ENCODE results near the gene METTL4.

Gene METTL4

DNA sequence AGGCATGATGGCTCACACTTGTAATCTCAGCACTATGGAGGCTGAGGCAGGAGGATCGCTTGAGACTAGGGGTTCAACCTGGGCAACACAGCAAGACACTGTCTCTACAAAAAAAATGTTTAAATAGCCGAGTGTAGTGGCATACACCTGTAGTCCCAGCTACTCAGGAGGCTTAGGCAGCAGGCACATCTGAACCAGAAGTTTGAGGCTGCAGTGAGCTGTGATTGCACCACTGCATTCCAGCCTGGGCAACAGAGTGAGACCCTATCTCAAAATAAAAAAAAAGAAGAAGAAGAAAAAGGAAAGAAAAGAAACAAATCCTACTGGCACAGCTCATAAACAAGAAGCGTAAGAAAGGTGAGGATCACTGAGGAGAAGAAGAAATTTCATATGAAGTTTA, 19.9 kb downstream of the METTL4 start:
- DNase-seq (ENCODE audit: low read depth in 1 of 2, low spot score in 1 of 2), result no peak
- no peak for TF ChIP-seq GABPA (IDR thresholded peaks at IDR 0.05; ENCODE audit: low read depth)
- no peak for TF ChIP-seq POLR2AphosphoS5 (IDR thresholded peaks at IDR 0.05; ENCODE audit: low read depth)
- TF ChIP-seq, protein P1, sequence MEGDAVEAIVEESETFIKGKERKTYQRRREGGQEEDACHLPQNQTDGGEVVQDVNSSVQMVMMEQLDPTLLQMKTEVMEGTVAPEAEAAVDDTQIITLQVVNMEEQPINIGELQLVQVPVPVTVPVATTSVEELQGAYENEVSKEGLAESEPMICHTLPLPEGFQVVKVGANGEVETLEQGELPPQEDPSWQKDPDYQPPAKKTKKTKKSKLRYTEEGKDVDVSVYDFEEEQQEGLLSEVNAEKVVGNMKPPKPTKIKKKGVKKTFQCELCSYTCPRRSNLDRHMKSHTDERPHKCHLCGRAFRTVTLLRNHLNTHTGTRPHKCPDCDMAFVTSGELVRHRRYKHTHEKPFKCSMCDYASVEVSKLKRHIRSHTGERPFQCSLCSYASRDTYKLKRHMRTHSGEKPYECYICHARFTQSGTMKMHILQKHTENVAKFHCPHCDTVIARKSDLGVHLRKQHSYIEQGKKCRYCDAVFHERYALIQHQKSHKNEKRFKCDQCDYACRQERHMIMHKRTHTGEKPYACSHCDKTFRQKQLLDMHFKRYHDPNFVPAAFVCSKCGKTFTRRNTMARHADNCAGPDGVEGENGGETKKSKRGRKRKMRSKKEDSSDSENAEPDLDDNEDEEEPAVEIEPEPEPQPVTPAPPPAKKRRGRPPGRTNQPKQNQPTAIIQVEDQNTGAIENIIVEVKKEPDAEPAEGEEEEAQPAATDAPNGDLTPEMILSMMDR (IDR thresholded peaks at IDR 0.05; ENCODE audit: insufficient read depth, low read length), result no peak
- no peak for TF ChIP-seq SPI1 (IDR thresholded peaks at IDR 0.05; ENCODE audit: borderline replicate concordance, low read depth)
- TF ChIP-seq, protein P2, sequence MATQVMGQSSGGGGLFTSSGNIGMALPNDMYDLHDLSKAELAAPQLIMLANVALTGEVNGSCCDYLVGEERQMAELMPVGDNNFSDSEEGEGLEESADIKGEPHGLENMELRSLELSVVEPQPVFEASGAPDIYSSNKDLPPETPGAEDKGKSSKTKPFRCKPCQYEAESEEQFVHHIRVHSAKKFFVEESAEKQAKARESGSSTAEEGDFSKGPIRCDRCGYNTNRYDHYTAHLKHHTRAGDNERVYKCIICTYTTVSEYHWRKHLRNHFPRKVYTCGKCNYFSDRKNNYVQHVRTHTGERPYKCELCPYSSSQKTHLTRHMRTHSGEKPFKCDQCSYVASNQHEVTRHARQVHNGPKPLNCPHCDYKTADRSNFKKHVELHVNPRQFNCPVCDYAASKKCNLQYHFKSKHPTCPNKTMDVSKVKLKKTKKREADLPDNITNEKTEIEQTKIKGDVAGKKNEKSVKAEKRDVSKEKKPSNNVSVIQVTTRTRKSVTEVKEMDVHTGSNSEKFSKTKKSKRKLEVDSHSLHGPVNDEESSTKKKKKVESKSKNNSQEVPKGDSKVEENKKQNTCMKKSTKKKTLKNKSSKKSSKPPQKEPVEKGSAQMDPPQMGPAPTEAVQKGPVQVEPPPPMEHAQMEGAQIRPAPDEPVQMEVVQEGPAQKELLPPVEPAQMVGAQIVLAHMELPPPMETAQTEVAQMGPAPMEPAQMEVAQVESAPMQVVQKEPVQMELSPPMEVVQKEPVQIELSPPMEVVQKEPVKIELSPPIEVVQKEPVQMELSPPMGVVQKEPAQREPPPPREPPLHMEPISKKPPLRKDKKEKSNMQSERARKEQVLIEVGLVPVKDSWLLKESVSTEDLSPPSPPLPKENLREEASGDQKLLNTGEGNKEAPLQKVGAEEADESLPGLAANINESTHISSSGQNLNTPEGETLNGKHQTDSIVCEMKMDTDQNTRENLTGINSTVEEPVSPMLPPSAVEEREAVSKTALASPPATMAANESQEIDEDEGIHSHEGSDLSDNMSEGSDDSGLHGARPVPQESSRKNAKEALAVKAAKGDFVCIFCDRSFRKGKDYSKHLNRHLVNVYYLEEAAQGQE (IDR thresholded peaks at IDR 0.05; ENCODE audit: insufficient replicate concordance, low read depth), result no peak
- Histone ChIP-seq H3K27me3 (ENCODE audit: insufficient read depth, poor library complexity, severe bottlenecking) (no peaks in the 10 kb centered on the region), H3K27ac (replicated peaks) (no peak overlapping the region), H3K4me3 (replicated peaks; ENCODE audit: insufficient read depth, low read length) (no peak overlapping the region)

DNA sequence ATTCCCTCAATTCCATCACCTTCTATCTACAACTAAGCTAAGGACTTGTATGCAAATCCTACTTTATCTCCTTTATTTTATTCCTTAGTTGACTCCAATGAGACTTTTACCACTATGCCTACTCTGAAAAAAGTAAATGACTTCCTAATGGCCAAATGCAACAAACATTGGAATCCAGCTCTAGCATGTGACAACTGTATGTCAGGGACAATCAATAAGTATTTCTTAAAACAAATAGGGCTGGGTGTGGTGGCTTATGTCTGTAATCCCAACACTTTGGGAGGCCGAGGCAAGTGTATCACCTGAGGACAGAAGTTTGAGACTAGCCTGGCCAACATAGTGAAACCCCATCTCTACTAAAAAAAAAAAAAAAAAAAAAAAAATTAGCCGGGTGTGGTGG, 21.8 kb downstream of the METTL4 start:
- H3K4me3 ChIP-seq (replicated peaks; ENCODE audit: insufficient read depth, low read length), result no peak overlapping the region
- DNase-seq (ENCODE audit: low read depth in 1 of 2, low spot score in 1 of 2), result no peak
- H3K27ac ChIP-seq (replicated peaks), result no peak overlapping the region
- no peaks in the 10 kb centered on the region for H3K27me3 ChIP-seq (ENCODE audit: insufficient read depth, poor library complexity, severe bottlenecking)
- TF ChIP-seq SPI1 (IDR thresholded peaks at IDR 0.05; ENCODE audit: borderline replicate concordance, low read depth) (no peak), GABPA (IDR thresholded peaks at IDR 0.05; ENCODE audit: low read depth) (no peak), POLR2AphosphoS5 (IDR thresholded peaks at IDR 0.05; ENCODE audit: low read depth) (no peak)
- TF ChIP-seq, protein P1 (IDR thresholded peaks at IDR 0.05; ENCODE audit: insufficient read depth, low read length), result no peak
- TF ChIP-seq, protein P2 (IDR thresholded peaks at IDR 0.05; ENCODE audit: insufficient replicate concordance, low read depth), result no peak

DNA sequence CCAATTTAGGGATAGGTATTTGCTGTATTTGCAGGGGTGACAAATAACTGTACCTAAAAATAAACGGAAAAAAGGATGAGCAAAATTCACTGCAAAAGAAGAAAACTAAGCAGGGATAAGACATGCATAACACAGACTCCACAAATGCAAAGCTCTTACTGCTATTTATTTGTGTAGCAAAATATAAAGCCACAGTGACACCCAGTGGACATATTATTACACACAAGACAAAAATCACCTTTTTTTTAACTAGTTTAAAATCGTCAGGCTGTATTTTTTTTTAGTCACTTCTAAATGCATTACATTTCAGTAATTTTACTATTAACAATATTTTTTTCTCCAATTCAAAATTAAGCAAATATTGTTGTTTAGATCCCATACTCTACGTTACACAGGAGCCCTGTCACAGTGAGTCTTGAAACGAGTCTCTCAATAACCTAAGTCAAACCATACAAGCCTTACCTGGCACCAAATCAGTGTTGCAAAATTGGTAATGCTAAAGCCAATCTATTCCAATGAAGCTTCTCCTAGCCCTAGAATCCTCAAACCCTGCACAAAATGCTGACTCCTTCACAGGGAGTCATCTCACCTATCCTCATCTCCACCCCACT, 23.7 kb downstream of the METTL4 start:
- Histone ChIP-seq H3K4me3 (replicated peaks; ENCODE audit: insufficient read depth, low read length) (no peak overlapping the region), H3K27ac (replicated peaks) (no peak overlapping the region), H3K27me3 (ENCODE audit: insufficient read depth, poor library complexity, severe bottlenecking) (no peaks in the 10 kb centered on the region)
- peak; percentile 32 to 43 for DNase-seq (ENCODE audit: low read depth in 1 of 2, low spot score in 1 of 2)
- TF ChIP-seq SPI1 (IDR thresholded peaks at IDR 0.05; ENCODE audit: borderline replicate concordance, low read depth), result no peak
- TF ChIP-seq POLR2AphosphoS5 (IDR thresholded peaks at IDR 0.05; ENCODE audit: low read depth), result no peak
- TF ChIP-seq, protein P1 (IDR thresholded peaks at IDR 0.05; ENCODE audit: insufficient read depth, low read length), result peak; percentile 23

DNA sequence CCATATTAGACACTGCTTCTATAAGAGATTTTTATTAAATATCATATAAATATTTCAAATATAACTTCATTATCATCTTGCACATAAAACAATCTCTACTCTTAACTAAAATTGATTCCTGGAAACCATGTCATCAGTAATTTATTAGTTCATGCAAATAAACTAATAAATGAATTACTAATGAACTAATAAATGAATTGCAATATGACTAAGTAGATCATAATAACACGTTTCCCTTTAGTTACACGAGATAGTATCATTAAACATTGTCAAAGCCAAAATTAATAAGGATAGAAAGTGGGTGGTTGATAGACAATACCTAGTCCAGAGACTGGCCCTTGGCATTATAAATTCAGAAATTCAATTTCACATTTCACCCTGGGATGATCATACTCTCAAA, 26.1 kb downstream of the METTL4 start:
- Histone ChIP-seq H3K27ac (replicated peaks) (no peak overlapping the region), H3K4me3 (replicated peaks; ENCODE audit: insufficient read depth, low read length) (no peak overlapping the region), H3K27me3 (ENCODE audit: insufficient read depth, poor library complexity, severe bottlenecking) (no peaks in the 10 kb centered on the region)
- TF ChIP-seq, protein P2 (IDR thresholded peaks at IDR 0.05; ENCODE audit: insufficient replicate concordance, low read depth), result no peak
- no peak for TF ChIP-seq POLR2AphosphoS5 (IDR thresholded peaks at IDR 0.05; ENCODE audit: low read depth)
- no peak for TF ChIP-seq SPI1 (IDR thresholded peaks at IDR 0.05; ENCODE audit: borderline replicate concordance, low read depth)
- TF ChIP-seq, protein P1 (IDR thresholded peaks at IDR 0.05; ENCODE audit: insufficient read depth, low read length), result no peak
- TF ChIP-seq GABPA (IDR thresholded peaks at IDR 0.05; ENCODE audit: low read depth), result no peak
- DNase-seq (ENCODE audit: low read depth in 1 of 2, low spot score in 1 of 2), result no peak
